H1 (cell line): ENCODE measurements around the gene RREB1. TPM values are rescaled to one million over a fixed set of nuclear protein-coding genes. Genes with fewer than 3 reads are reported as not detected.

ENCODE experiments used
- JUND ChIP-seq: IDR thresholded peaks from 2 replicates; pipeline ENCODE4 v1.6.1; 2011; ENCODE audit warnings: mild to moderate bottlenecking, improper control_type of control experiment, low read length
- polyA plus RNA-seq, 7 experiments: library from polyadenylated mRNA; depleted of rRNA in 3 of 7; stranded (reverse) in 5 of 7; unstranded in 2 of 7; fragments of >200 nt in 5 of 7; fragments of 200-250 nt in 2 of 7; gene quantifications; 1 replicate in 5 of 7; 2 replicates in 1 of 7; 4 replicates in 1 of 7; pipeline versions ENCODE4 v1.2.1 to v1.2.3, GENCODE V29; 2011 to 2013; ENCODE audit warnings: missing spikeins in 2 of 7, mixed read lengths in 2 of 7
- total RNA-seq: library from RNA; stranded (reverse); fragmentation: NEBNext Ultra II Directional; extraction: Animal tissue kit (Norgen Biotek cat#: 25700); gene quantifications from 2 replicates; pipeline ENCODE4 v1.2.1, GENCODE V29; 2021

The RREB1 gene
- total and polyA plus RNA-seq, 2 of the 8 experiments (the other 6 are each of a cell fraction or from before 2014, with no cell fraction given) = 3.9 to 34.7 TPM

- TF ChIP-seq JUND = no peak
- TF ChIP-seq, all 59 proteins: peak for 0
Observed at GRCh38 chr6:7101290-7101689, 6.5 kb upstream of the RREB1 start (continued).
